Ovary (tissue), 10 donors: ENCODE measurements around the gene UBE2G2. TPM values are rescaled to one million over a fixed set of nuclear protein-coding genes. Genes with fewer than 3 reads are reported as not detected.

ENCODE experiments used
- DNase-seq, 5 donors: peaks; one replicate each; pipeline ENCODE4 v3.0.0-alpha.2; 2019 to 2020
- H3K27ac ChIP-seq, 2 donors: fragments of 200-600 bp; one replicate each; pipeline versions ENCODE4 v1.5.1 to v1.8.0; 2019 to 2022
- H3K27me3 ChIP-seq: fragments of 200-600 bp; one replicate; pipeline ENCODE4 v1.8.0; 2022
- H3K36me3 ChIP-seq: fragments of 200-600 bp; sonication (generic); one replicate; pipeline ENCODE4 v1.5.1; 2019
- H3K4me1 ChIP-seq: one replicate; pipeline ENCODE4 v1.8.1; 2013; ENCODE audit warnings: mild to moderate bottlenecking, moderate library complexity; ENCODE audit not compliant: insufficient read depth
- H3K4me3 ChIP-seq: fragments of 200-600 bp; sonication (generic); one replicate; pipeline ENCODE4 v1.5.1; 2017
- H3K9me3 ChIP-seq, 2 donors: fragments of 200-600 bp in 1 of 2; sonication (generic) in 1 of 2; one replicate each; pipeline versions ENCODE4 v1.5.1 to v1.8.1; 2013 to 2019; ENCODE audit warnings: mild to moderate bottlenecking in 1 of 2, moderate library complexity in 1 of 2
- EP300 ChIP-seq: sonication (generic); formaldehyde crosslinking; IDR thresholded peaks from one replicate; pipeline ENCODE4 v1.6.1; 2017; ENCODE audit warnings: antibody characterized with exemption
- POLR2A ChIP-seq: fragments of 450-650 bp; IDR thresholded peaks from one replicate; pipeline ENCODE4 v1.6.1; 2017; ENCODE audit warnings: antibody characterized with exemption, mild to moderate bottlenecking, moderate library complexity
- WGBS, 3 donors: extraction: QIAGEN DNeasy Blood & Tissue Kit in 1 of 3; methylation state at CpG; one replicate each; pipeline versions ENCODE4 v1.1.5 to v1.1.7; 2013 to 2017; 5-methylcytosine and 5-hydroxymethylcytosine counted together
- intact Hi-C, 4 donors: fragments of 100-400 bp; cut with DNase I; formaldehyde crosslinking; loops; one replicate each; pipeline versions ENCODE4 v1.11.0 to v1.15.1; 2022 to 2023
- long read RNA-seq, 3 donors: library from polyadenylated mRNA in 2 of 3; unstranded in 2 of 3; transcript quantifications; one replicate each; pipeline ENCODE4 v2.0.0 and lab custom pipeline, GENCODE V29; 2021 to 2026
- polyA plus RNA-seq, 2 donors: library from polyadenylated mRNA; stranded (reverse); fragments of 200-250 nt in 1 of 2; fragments of 350-450 nt in 1 of 2; fragmentation: Illumina TruSeq in 1 of 2; extraction: RNeasy Lipid Tissue Mini Kit (QIAGEN cat#74804) in 1 of 2; gene quantifications; one replicate each; pipeline ENCODE4 v1.2.3, GENCODE V29; 2013 to 2014
- total RNA-seq, 7 donors: library from RNA; depleted of rRNA in 2 of 7; stranded (reverse); fragments of >200 nt in 2 of 7; fragmentation: NEBNext Ultra II Directional in 3 of 7; extraction: Animal tissue kit (Norgen Biotek cat#: 25700) in 3 of 7; gene quantifications; one replicate each; pipeline versions ENCODE4 v1.1.0 to v1.2.4, GENCODE V29; 2016 to 2023
- TF ChIP-seq, protein P1 (sequence below), 3 donors: fragments of 450-650 bp in 2 of 3; fragments of 200-600 bp in 1 of 3; IDR thresholded peaks; one replicate each; pipeline versions ENCODE4 v1.5.1 to v1.8.0; 2016 to 2022; ENCODE audit warnings: antibody characterized with exemption in 3 of 3, mild to moderate bottlenecking in 1 of 3
- donor health status: DM: no; HTN: no; CAD: no; lungs with moderate emphysema.
- donor health status: DM: no; HTN: no; CAD: no.
- donor health status: Bipolar disorder and iron deficiency.
- donor health status: DM: yes; HTN: yes; CAD: no.
- donor health status: DM: no; HTN: no; CAD: no.
- donor health status: DM: yes; HTN: yes; CAD: no.

The UBE2G2 gene, protein sequence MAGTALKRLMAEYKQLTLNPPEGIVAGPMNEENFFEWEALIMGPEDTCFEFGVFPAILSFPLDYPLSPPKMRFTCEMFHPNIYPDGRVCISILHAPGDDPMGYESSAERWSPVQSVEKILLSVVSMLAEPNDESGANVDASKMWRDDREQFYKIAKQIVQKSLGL
- total RNA-seq (10 to 100 TPM; 47.0 to 84.9 (median 71.7) TPM), polyA plus RNA-seq (10 to 100 TPM; 31.3 to 59.5 TPM)
- long read RNA-seq, donor 1, full-length matches to known transcripts: 195 of 230 reads
- long read RNA-seq, donor 1, partial matches to known transcripts: 4 of 230 reads
- long read RNA-seq, donor 1, other reads (novel, unspliced or antisense): 31 of 230 reads
- long read RNA-seq, donor 2, full-length matches to known transcripts: 29 of 29 reads
- long read RNA-seq, donor 2, partial matches to known transcripts: 0 of 29 reads
- long read RNA-seq, donor 2, other reads (novel, unspliced or antisense): 0 of 29 reads
- long read RNA-seq, donor 3, full-length matches to known transcripts: 63 of 85 reads
- long read RNA-seq, donor 3, partial matches to known transcripts: 5 of 85 reads
- long read RNA-seq, donor 3, other reads (novel, unspliced or antisense): 17 of 85 reads

DNA sequence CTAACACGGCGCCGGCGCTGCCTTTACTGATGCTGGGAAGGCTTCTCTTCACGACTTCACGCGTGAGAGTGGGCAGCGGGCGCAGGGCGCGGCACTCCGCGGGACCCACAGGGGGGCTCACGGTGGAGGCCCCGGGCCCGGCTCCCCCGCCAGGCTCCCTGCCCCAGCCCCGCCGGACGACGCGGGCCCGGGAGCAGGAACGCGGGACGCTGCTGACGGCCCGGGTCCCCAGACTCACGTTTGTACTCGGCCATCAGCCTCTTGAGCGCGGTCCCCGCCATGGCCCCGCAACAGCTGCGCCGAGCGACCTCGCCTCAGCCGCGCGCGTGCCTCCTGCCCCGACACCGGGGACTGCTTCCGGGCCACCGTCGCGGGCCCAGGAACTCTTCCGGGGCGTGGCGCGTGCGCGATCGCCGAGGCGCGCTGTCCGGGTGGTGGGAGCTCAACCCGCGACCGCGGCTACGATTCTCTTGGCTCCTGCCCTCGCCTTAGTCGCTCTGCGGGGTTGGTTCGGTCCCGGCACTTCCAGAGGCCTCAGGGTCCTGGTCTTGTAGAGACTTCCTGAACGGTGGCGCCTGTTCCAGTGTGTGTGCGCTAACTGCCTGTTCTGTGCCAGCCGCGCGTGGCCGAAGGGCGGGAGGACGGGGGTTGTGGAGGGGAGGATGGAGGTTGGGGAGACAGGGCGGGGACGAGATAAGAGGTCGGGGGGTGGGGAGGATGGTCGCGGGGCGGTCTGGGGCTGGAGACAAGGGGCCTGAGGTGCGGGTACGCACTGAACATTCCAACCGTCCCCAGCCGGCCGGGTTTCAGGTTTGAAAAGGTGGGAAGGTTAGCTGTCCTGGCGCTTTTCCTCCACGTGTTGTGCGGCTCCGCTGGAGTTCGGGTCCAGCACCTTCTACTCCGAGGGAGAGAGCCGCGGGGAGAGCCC, at the start of gene UBE2G2:
TSS of gene UBE2G2 (minus strand) at position 353 of the 928 bp plus-strand sequence. CDS start at position 281, 72 bp downstream.
- DNase-seq: peak; percentile 71 to 91 (median 83)
- Histone ChIP-seq H3K9me3 (no peaks in the 10 kb centered on the region), H3K36me3 (no peaks in the 10 kb centered on the region), H3K27me3 (no peaks in the 10 kb centered on the region), H3K27ac (peak within 1 kb of the TSS in 1 of 2 donors; percentile 2), H3K4me3 (peak within 1 kb of the TSS; percentile 76), H3K4me1 (peaks cover 3% of the 10 kb centered on the region)
- WGBS, 3 donors: 0 to 1% (median 1%) methylated on average over 91 to 97 of the region's 97 CpGs
- intact Hi-C loops: loop anchor here in 1 of 4 donors (10.0 kb wide), 1 partner anchor 467 kb away; the partner anchor contains the start of gene CFAP410
- TF ChIP-seq POLR2A (peak; percentile 57), EP300 (no peak)
- TF ChIP-seq, protein P1, sequence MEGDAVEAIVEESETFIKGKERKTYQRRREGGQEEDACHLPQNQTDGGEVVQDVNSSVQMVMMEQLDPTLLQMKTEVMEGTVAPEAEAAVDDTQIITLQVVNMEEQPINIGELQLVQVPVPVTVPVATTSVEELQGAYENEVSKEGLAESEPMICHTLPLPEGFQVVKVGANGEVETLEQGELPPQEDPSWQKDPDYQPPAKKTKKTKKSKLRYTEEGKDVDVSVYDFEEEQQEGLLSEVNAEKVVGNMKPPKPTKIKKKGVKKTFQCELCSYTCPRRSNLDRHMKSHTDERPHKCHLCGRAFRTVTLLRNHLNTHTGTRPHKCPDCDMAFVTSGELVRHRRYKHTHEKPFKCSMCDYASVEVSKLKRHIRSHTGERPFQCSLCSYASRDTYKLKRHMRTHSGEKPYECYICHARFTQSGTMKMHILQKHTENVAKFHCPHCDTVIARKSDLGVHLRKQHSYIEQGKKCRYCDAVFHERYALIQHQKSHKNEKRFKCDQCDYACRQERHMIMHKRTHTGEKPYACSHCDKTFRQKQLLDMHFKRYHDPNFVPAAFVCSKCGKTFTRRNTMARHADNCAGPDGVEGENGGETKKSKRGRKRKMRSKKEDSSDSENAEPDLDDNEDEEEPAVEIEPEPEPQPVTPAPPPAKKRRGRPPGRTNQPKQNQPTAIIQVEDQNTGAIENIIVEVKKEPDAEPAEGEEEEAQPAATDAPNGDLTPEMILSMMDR (IDR thresholded peaks at IDR 0.05): no peak

DNA sequence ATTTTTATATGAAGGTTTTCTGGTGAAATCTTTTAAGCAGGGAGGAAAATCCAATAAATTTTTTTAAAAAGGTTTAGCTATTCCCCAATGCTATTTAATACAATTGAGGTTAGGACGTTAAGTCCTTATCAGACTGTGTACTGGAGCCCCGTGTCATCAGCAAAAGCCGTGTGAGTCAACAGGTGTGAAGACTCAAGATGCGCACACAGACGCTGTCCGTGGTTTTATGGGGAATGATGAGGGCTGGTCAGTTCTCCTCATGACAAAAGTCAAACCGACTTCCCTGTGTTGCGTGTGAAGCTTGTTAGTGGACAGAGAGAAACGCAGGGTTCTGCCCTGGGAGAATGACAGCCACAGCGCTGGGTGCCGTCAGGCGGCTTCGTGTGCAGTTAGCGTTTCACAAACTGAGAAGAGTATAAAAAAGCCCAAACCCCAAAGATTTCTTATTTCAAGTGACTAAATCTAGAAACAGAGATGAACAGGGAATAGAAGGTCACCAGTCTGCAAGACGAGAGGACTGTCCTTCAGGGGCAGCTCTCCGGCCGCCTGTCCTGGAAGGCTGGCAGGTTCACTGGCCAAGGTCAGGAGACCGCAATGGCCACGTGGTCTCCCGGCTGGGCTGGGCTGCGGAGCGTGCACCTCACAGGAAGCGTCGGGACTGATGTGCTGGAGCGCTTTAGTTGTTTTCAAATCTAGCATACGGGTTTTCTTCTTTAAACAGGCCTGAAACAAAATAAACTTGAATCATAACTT, 49.5 kb upstream of the UBE2G2 start:
- 65 to 75% (median 73%) methylated on average over 26 of the region's 26 CpGs for WGBS, 3 donors
- intact Hi-C loops: no loop called here
- H3K27me3 ChIP-seq: no peaks in the 10 kb centered on the region
- no peaks in the 10 kb centered on the region for H3K4me1 ChIP-seq
- no peaks in the 10 kb centered on the region for H3K36me3 ChIP-seq
- H3K4me3 ChIP-seq: no peak overlapping the region
- peak in 1 of 5 donors; percentile 32 for DNase-seq
- no peaks in the 10 kb centered on the region for H3K9me3 ChIP-seq
- TF ChIP-seq, protein P1 (IDR thresholded peaks at IDR 0.05): no peak
- TF ChIP-seq POLR2A: no peak
- no peak for TF ChIP-seq EP300
- no peak overlapping the region for H3K27ac ChIP-seq

DNA sequence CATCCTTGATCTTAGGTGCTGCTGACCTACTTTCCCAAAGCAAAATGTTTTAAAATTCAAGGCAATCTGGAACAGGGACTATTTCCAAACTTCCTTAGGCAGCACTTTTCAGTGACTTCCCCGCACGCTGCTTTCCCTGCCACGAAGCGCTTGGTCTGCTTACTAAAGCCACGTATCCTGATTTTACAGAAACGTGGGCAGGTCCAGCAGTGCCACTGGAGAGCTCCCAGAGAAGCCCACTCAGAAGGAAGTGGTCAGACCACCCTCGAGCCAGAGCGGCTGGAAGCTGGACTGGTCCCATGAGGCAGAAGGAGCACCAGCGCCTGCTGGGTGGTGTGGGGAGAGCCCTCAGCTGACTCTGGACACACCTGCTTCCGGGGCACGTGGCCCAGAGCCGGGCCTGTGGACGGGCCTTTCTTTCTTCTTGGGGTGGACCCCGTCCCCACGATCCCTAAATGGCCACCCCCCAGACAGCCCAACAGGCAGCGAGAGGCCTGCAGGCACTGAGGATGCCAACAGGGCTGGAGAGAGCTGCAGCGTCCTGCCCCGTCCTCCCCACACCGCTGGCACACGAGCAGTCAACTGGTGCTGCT, 48.7 kb upstream of the UBE2G2 start:
- TF ChIP-seq, protein P1 (IDR thresholded peaks at IDR 0.05): no peak
- TF ChIP-seq POLR2A: no peak
- no peak for TF ChIP-seq EP300
- Histone ChIP-seq H3K27ac (no peak overlapping the region), H3K4me3 (no peak overlapping the region), H3K36me3 (no peaks in the 10 kb centered on the region), H3K4me1 (peaks cover 3% of the 10 kb centered on the region), H3K27me3 (no peaks in the 10 kb centered on the region), H3K9me3 (no peaks in the 10 kb centered on the region)
- peak in 1 of 5 donors; percentile 36 for DNase-seq
- intact Hi-C loops: no loop called here
- WGBS, 3 donors: 89 to 91% (median 89%) methylated on average over 20 of the region's 20 CpGs
